Glutamatergic neuron (in vitro differentiated cells): Measurements from ENCODE around the gene CEMIP2. TPM values are rescaled to one million over a fixed set of nuclear protein-coding genes. Genes with fewer than 3 reads are reported as not detected.

Experiments
- DNase-seq: peaks from one replicate; pipeline ENCODE4 v3.0.0; 2022
- H3K27ac Mint-ChIP-seq: one replicate; pipeline ENCODE4 v1.8.0; 2020; ENCODE audit warnings: mild to moderate bottlenecking, mixed read lengths, inconsistent platforms; ENCODE audit not compliant: unreplicated experiment
- H3K27me3 Mint-ChIP-seq: one replicate; pipeline ENCODE4 v1.8.0; 2020; ENCODE audit warnings: mild to moderate bottlenecking, moderate library complexity, mixed read lengths, inconsistent platforms; ENCODE audit not compliant: unreplicated experiment
- H3K36me3 Mint-ChIP-seq: one replicate; pipeline ENCODE4 v1.8.0; 2020; ENCODE audit warnings: mild to moderate bottlenecking, mixed read lengths, inconsistent platforms; ENCODE audit not compliant: unreplicated experiment
- H3K4me1 Mint-ChIP-seq: one replicate; pipeline ENCODE4 v1.8.0; 2020; ENCODE audit warnings: mild to moderate bottlenecking, low read depth, mixed read lengths, inconsistent platforms; ENCODE audit not compliant: unreplicated experiment
- H3K4me3 Mint-ChIP-seq: one replicate; pipeline ENCODE4 v1.8.0; 2020; ENCODE audit warnings: mild to moderate bottlenecking, mixed read lengths, inconsistent platforms; ENCODE audit not compliant: unreplicated experiment
- H3K9me3 Mint-ChIP-seq: one replicate; pipeline ENCODE4 v1.8.0; 2020; ENCODE audit warnings: mild to moderate bottlenecking, moderate library complexity, mixed read lengths, inconsistent platforms; ENCODE audit not compliant: unreplicated experiment
- total RNA-seq: library from RNA; stranded (reverse); fragmentation: NEBNext Ultra II Directional; extraction: Animal tissue kit (Norgen Biotek cat#: 25700); gene quantifications from one replicate; pipeline ENCODE4 v1.2.1, GENCODE V29; 2021; ENCODE audit not compliant: unreplicated experiment
- TF ChIP-seq, protein P1 (sequence below): fragments of 200-600 bp; sonication (generic); IDR thresholded peaks from one replicate; pipeline ENCODE4 v1.5.0; 2021; ENCODE audit not compliant: partially characterized antibody, unreplicated experiment

Gene CEMIP2
- total RNA-seq, 1 donor from 2014 or later, result 122 TPM

DNA sequence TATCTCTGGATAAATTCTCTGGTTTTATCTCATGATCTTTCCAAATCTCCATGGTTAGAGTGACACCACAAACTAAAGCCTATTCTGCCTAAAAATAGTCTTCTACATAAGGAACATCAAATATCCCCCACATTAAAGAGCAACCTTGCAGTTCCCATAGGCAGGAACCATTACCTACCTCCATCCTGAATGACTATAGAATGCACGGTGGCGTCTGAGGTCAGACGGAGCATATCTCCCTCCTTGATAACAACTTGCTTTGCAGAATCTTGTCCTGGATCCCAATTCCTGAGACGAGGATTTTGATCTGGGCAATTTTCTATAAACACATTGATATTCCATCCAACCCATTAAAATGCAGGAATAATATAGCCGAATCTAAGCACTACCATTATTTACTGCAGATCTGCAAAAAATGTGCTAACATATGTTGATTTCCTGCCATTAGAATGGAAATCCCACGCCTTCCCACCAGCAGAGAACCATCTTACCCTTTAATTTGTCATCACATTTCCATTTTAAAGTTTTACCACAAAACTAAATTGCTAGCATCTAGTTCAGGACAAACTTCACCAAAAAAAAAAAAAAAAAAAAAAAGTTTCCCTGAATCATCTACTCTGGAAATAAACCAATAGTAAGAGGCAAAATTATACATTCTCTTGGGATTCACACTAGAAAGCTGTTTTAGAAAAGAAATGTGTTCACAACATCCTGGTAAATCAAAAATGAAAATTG, 22.1 kb downstream of the CEMIP2 start:
- Mint-ChIP-seq H3K4me1 (peaks cover 3% of the 10 kb centered on the region), H3K27ac (no peak overlapping the region), H3K27me3 (no peaks in the 10 kb centered on the region), H3K9me3 (peaks cover 2% of the 10 kb centered on the region), H3K36me3 (peaks cover 6% of the 10 kb centered on the region), H3K4me3 (no peak overlapping the region)
- DNase-seq, result no peak
- TF ChIP-seq, protein P1, sequence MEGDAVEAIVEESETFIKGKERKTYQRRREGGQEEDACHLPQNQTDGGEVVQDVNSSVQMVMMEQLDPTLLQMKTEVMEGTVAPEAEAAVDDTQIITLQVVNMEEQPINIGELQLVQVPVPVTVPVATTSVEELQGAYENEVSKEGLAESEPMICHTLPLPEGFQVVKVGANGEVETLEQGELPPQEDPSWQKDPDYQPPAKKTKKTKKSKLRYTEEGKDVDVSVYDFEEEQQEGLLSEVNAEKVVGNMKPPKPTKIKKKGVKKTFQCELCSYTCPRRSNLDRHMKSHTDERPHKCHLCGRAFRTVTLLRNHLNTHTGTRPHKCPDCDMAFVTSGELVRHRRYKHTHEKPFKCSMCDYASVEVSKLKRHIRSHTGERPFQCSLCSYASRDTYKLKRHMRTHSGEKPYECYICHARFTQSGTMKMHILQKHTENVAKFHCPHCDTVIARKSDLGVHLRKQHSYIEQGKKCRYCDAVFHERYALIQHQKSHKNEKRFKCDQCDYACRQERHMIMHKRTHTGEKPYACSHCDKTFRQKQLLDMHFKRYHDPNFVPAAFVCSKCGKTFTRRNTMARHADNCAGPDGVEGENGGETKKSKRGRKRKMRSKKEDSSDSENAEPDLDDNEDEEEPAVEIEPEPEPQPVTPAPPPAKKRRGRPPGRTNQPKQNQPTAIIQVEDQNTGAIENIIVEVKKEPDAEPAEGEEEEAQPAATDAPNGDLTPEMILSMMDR, result no peak

- H3K27me3 Mint-ChIP-seq, result no peaks in the 10 kb centered on the region
- H3K27ac Mint-ChIP-seq, result no peak overlapping the region
- TF ChIP-seq, protein P1, result no peak
- peaks cover 3% of the 10 kb centered on the region for H3K4me1 Mint-ChIP-seq
- no peak overlapping the region for H3K4me3 Mint-ChIP-seq
- peaks cover 6% of the 10 kb centered on the region for H3K36me3 Mint-ChIP-seq
- no peak for DNase-seq
- H3K9me3 Mint-ChIP-seq, result peaks cover under 1% of the 10 kb centered on the region
These were observed 23.4 kb downstream of the CEMIP2 start for GRCh38 chr9:71744754-71745521.

DNA sequence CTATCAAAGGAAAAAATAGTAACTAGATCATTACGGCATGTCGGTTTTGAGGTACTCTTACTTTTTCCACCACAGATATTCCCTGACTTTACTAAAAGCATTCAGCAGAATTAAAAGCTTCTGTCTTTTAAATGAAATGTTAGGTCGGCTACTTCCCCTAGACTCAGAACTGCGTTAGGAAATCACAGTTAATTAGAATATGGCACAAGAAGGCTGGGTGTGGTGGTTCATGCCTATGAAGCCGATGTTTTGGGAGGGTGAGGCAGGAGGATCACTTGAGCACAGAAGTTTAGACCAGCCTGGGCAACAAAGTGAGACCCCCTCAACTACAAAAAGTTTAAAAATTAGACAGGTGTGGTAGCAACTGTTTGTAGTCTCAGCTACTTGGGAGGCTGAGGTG, 24.4 kb downstream of the CEMIP2 start:
- no peak for DNase-seq
- no peaks in the 10 kb centered on the region for H3K27me3 Mint-ChIP-seq
- H3K4me3 Mint-ChIP-seq, result no peak overlapping the region

GRCh38 chr9:71743217-71743705, 25.1 kb downstream of the CEMIP2 start:
- Mint-ChIP-seq H3K27me3 (no peaks in the 10 kb centered on the region), H3K36me3 (peaks cover 6% of the 10 kb centered on the region), H3K9me3 (no peaks in the 10 kb centered on the region), H3K4me3 (no peak overlapping the region), H3K27ac (no peak overlapping the region), H3K4me1 (peaks cover 2% of the 10 kb centered on the region)
- no peak for DNase-seq
- TF ChIP-seq, protein P1, result no peak

More for the DNA sequence above, 24.4 kb downstream of the CEMIP2 start:
- TF ChIP-seq, protein P1, result no peak
- H3K36me3 Mint-ChIP-seq, result peaks cover 6% of the 10 kb centered on the region
- H3K27ac Mint-ChIP-seq, result no peak overlapping the region
- H3K4me1 Mint-ChIP-seq, result peaks cover 2% of the 10 kb centered on the region
- H3K9me3 Mint-ChIP-seq, result no peaks in the 10 kb centered on the region

DNA sequence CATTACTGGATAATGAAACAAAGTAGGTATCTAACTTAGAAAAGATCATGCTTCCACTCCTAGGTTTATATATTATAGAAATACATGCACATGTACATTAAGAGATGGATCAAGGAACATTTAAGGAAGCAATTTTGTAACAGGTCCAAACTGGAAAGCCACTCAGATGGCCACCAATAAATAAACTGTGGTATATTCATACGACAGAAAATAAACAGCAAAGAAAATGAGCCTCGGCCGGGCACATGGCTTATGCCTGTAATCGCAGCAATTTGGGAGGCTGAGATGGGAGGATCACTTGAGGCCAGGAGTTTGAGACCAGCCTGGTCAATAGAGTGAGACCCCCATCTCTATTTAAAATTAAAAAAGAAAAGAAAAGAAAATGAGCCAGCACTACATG, 25.6 kb downstream of the CEMIP2 start:
- DNase-seq, result no peak
- peaks cover 2% of the 10 kb centered on the region for H3K4me1 Mint-ChIP-seq
- H3K27ac Mint-ChIP-seq, result no peak overlapping the region
- TF ChIP-seq, protein P1, result no peak
- H3K9me3 Mint-ChIP-seq, result no peaks in the 10 kb centered on the region
- no peak overlapping the region for H3K4me3 Mint-ChIP-seq
- H3K36me3 Mint-ChIP-seq, result peaks cover 6% of the 10 kb centered on the region
- no peaks in the 10 kb centered on the region for H3K27me3 Mint-ChIP-seq
